BLaER1 treated with 17β-estradiol and CSF1 and Interleukin-3, amounts not matched to agents 10 nM and 100 nM (cell line): Measurements from ENCODE around the gene LYRM4.

Experiments used
- H3K27ac ChIP-seq, 11 experiments: shearing (Covaris generic); formaldehyde crosslinking; 2 replicates each; pipeline ENCODE4 v1.8.1; 2022
- H3K27me3 ChIP-seq, 11 experiments: shearing (Covaris generic); formaldehyde crosslinking; 2 replicates each; pipeline ENCODE4 v1.8.1; 2022
- H3K36me3 ChIP-seq, 11 experiments: shearing (Covaris generic); formaldehyde crosslinking; 2 replicates each; pipeline ENCODE4 v1.8.1; 2022
- H3K4me1 ChIP-seq, 10 experiments: shearing (Covaris generic); formaldehyde crosslinking; 2 replicates each; pipeline ENCODE4 v1.8.1; 2022
- H3K4me2 ChIP-seq, 11 experiments: shearing (Covaris generic); formaldehyde crosslinking; 2 replicates each; pipeline ENCODE4 v1.8.1; 2022
- H3K4me3 ChIP-seq, 10 experiments: shearing (Covaris generic); formaldehyde crosslinking; 2 replicates each; pipeline ENCODE4 v1.8.1; 2022
- H3K9ac ChIP-seq, 11 experiments: shearing (Covaris generic); formaldehyde crosslinking; 2 replicates each; pipeline ENCODE4 v1.8.1; 2022
- H3K9me3 ChIP-seq, 11 experiments: shearing (Covaris generic); formaldehyde crosslinking; replicated peaks in 1 of 11; 2 replicates each; pipeline ENCODE4 v1.8.1; 2022
- H4K20me1 ChIP-seq, 11 experiments: shearing (Covaris generic); formaldehyde crosslinking; 2 replicates each; pipeline ENCODE4 v1.8.1; 2022
- Cebpa-rat ChIP-seq, 11 experiments: shearing (Covaris generic); IDR thresholded peaks; 2 replicates each; pipeline ENCODE4 v1.8.1; 2022

LYRM4 gene

DNA sequence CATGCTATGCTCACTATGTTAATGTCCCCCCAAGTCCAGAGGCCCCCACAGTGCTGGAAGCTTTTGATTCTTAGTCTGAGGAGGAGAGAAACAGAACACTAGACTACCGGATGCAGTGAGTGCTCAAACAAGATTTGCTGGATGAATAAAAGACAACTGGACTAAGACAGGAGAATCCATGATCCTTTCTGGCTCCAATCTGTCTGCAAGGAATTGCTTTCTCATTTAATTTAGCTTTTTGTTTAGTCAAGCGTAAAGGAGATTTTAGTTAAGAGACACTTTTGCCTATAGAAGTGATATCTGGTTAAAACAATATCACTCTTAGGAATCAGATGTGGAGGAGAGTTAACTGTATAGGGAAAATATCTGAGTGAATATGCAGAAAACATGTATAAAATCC, 13.5 kb downstream of the LYRM4 start:
- H3K27ac ChIP-seq: no peak overlapping the region
- no peak overlapping the region for H3K4me2 ChIP-seq
- H3K4me3 ChIP-seq: no peak overlapping the region
- no peak for TF ChIP-seq Cebpa-rat (IDR thresholded peaks at IDR 0.05)
- H3K9ac ChIP-seq: no peak overlapping the region
- peaks cover 0 to 13% (median 0%) of the 10 kb centered on the region in 10 experiments; a peak in 5 of 20 replicates for H3K4me1 ChIP-seq
- H4K20me1 ChIP-seq: peaks cover 0 to 90% (median 51%) of the 10 kb centered on the region in 11 experiments; a peak in 14 of 22 replicates
- H3K36me3 ChIP-seq: peaks cover 2 to 48% (median 32%) of the 10 kb centered on the region in 11 experiments; a peak in 19 of 22 replicates
- no peaks in the 10 kb centered on the region for H3K9me3 ChIP-seq
- H3K27me3 ChIP-seq: no peaks in the 10 kb centered on the region

DNA sequence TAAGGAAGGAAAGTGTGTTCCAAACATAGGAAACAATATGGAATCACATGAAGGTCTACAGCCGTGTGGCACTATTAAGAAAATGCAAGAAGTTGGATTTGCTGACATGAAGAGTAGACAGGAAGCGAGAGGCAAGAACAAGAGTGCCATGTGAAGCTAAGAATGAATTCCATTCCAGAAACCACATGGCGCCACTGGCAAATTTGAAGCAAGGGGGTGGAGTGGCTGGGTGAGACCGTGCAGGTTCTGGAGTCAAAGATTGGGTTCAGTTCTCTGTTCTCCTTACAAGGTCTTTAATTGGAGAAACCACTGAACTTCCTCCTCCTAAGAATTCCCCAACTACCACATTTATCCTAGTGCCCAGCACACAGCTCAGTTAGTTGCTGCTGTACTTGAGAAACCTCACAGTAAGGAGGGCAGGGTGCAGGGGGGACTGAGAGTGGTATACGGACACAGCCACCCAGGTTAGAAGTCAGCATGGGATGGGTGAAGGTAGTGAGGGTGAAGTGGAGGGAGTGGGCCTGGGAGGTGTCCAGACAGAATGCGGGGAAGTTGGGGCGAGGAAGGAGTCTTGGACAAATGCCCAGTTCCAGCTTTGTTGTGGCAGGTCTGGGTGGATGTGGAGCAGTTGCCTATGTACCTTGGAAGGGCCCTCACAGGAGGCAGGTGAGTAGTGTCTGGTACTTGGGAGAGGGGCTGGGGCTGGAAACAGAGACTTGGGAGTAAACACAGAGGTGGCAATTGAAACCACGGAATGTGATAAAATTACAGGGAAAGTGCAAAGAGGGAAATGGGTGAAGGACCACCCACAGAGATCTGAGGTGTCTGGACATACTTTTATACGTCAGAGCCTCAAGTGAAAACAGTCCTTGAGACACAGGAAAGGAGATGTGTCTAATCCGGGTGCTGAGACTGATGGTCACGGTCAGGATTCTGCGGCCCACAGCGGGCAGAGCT, 14.3 kb downstream of the LYRM4 start:
- no peak for TF ChIP-seq Cebpa-rat (IDR thresholded peaks at IDR 0.05)
- Histone ChIP-seq H3K4me1 (peaks cover 0 to 13% (median 0%) of the 10 kb centered on the region in 10 experiments; a peak in 5 of 20 replicates), H3K27ac (no peak overlapping the region)

DNA sequence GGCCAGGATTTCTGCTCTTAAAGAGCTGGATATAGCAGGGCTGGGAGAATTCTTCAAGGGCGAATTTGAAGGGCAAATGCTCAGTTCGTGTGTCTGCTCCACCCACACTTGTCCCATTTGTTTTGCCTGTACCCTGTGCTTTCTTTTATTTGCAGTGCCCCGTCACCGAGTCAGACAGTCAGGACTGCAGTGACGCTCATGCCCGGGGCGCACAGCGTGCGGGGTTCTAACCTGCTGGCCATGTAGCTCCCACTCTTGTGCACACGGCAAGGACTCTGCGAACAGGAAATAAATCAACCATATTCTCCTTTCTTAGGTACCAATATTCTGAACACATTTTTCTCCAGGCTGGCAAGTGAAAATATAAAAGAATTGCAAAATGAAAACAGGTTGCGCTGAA, 17.7 kb downstream of the LYRM4 start:
- Histone ChIP-seq H3K27me3 (no peaks in the 10 kb centered on the region), H4K20me1 (peaks cover 0 to 86% (median 40%) of the 10 kb centered on the region in 11 experiments; a peak in 16 of 22 replicates), H3K27ac (no peak overlapping the region), H3K4me1 (peaks cover 0 to 13% (median 0%) of the 10 kb centered on the region in 10 experiments; a peak in 5 of 20 replicates), H3K4me3 (no peak overlapping the region), H3K36me3 (peaks cover 8 to 64% (median 38%) of the 10 kb centered on the region in 11 experiments; a peak in 21 of 22 replicates), H3K4me2 (no peak overlapping the region), H3K9ac (no peak overlapping the region), H3K9me3 (no peaks in the 10 kb centered on the region)
- TF ChIP-seq Cebpa-rat (IDR thresholded peaks at IDR 0.05): no peak

More for the DNA sequence above, 14.3 kb downstream of the LYRM4 start:
- Histone ChIP-seq H3K27me3 (no peaks in the 10 kb centered on the region), H3K9me3 (no peaks in the 10 kb centered on the region), H4K20me1 (peaks cover 0 to 86% (median 43%) of the 10 kb centered on the region in 11 experiments; a peak in 14 of 22 replicates), H3K36me3 (peaks cover 0 to 43% (median 24%) of the 10 kb centered on the region in 11 experiments; a peak in 19 of 22 replicates), H3K9ac (no peak overlapping the region), H3K4me3 (no peak overlapping the region), H3K4me2 (peak overlapping the region in 2 of 11 experiments; percentile 23 to 42; a peak in 3 of 22 replicates)

DNA sequence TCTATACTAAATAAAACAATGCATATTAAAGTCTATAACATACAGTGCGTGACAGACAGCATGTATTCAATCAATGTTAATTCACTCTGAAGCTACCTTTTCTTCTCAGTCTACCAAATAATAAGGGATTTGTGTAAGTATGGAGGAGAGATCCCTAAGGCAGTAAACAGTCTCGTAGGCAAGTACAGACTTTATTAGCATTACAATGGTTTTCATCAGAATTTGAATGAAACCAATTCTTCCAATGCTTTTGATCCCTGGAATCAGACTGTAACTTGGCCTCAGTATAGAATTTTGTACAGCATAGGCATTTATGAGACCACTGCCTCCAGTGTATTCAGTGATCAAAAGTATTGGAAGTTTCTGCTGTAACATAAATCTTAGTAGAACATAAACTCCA, 19.5 kb downstream of the LYRM4 start:
- no peak for TF ChIP-seq Cebpa-rat (IDR thresholded peaks at IDR 0.05)
- Histone ChIP-seq H3K36me3 (peaks cover 8 to 60% (median 35%) of the 10 kb centered on the region in 11 experiments; a peak in 21 of 22 replicates), H3K9ac (no peak overlapping the region), H3K27me3 (no peaks in the 10 kb centered on the region), H4K20me1 (peaks cover 0 to 86% (median 29%) of the 10 kb centered on the region in 11 experiments; a peak in 16 of 22 replicates), H3K27ac (no peak overlapping the region), H3K4me3 (no peak overlapping the region), H3K4me1 (peaks cover 0 to 8% (median 0%) of the 10 kb centered on the region in 10 experiments; a peak in 4 of 20 replicates), H3K4me2 (no peak overlapping the region), H3K9me3 (no peaks in the 10 kb centered on the region)

DNA sequence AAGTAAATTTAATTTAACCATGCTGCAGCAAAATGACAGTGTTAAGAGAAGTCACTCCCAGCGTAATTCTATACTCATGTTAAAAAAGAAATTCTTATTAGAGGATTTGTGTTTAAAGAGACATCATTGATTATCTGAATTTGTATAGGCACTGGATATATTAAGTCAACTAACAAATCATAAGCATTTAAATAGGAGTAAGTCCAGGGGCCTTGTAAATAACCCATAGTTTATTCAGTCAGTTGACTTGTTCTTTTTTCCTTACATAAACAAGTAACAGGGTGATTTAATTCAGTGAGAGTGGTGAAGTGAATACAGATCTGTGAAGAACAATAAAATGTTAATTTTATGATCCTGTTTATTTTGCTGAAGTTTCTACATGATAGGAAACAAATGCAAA, 22.4 kb downstream of the LYRM4 start:
- Histone ChIP-seq H3K36me3 (peaks cover 8 to 70% (median 39%) of the 10 kb centered on the region in 11 experiments; a peak in 21 of 22 replicates), H4K20me1 (peaks cover 0 to 80% (median 18%) of the 10 kb centered on the region in 11 experiments; a peak in 12 of 22 replicates), H3K4me3 (no peak overlapping the region), H3K27me3 (no peaks in the 10 kb centered on the region), H3K9ac (no peak overlapping the region), H3K27ac (no peak overlapping the region), H3K9me3 (no peaks in the 10 kb centered on the region), H3K4me1 (peaks cover 0 to 16% (median 0%) of the 10 kb centered on the region in 10 experiments; a peak in 3 of 20 replicates), H3K4me2 (no peak overlapping the region)
- TF ChIP-seq Cebpa-rat (IDR thresholded peaks at IDR 0.05): no peak

DNA sequence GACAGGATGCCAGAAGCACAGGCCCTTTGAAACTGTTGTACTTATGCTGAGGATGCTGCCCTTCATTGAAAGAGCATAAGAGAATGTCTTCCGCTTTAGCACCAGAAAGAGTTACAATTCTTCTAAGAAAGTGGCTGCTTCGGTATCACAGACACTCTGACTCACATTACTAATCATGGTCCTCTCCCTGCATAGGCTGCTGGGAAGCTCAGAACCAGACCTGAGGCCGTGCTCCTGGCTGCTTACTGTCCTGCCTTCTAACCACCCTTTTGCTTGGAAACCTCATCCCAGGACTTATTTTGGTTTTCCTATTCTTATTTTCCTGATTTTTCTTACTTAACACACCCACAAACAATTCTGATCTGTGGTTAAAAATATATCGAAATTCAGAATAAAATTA, 22.9 kb downstream of the LYRM4 start:
- H3K4me2 ChIP-seq: no peak overlapping the region
- H3K27ac ChIP-seq: no peak overlapping the region
- H3K36me3 ChIP-seq: peaks cover 8 to 75% (median 41%) of the 10 kb centered on the region in 11 experiments; a peak in 21 of 22 replicates
- no peaks in the 10 kb centered on the region for H3K9me3 ChIP-seq
- no peak for TF ChIP-seq Cebpa-rat (IDR thresholded peaks at IDR 0.05)
- H4K20me1 ChIP-seq: peaks cover 0 to 81% (median 18%) of the 10 kb centered on the region in 11 experiments; a peak in 12 of 22 replicates
- H3K9ac ChIP-seq: no peak overlapping the region
- peaks cover 0 to 16% (median 0%) of the 10 kb centered on the region in 10 experiments; a peak in 3 of 20 replicates for H3K4me1 ChIP-seq
- no peak overlapping the region for H3K4me3 ChIP-seq
- no peaks in the 10 kb centered on the region for H3K27me3 ChIP-seq

DNA sequence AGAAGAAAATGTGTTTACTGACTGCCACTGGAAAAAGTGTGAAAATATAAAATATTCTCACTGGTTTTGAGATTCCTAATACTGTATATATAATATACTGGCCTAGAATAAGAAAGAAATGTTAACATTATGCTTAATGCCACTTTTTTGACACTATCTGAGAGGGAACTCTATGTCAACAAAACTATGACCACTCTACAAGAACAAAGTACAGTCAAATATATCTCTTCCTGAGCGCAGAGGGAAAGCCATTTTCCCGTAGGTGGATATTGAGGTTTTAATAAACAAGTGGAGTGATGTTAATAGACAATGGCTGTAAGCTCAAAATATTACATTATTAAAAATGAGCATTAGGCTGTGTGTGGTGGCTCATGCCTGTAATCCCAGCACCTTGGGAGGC, 24.9 kb downstream of the LYRM4 start:
- Histone ChIP-seq H3K9ac (no peak overlapping the region), H3K4me1 (peaks cover 0 to 20% (median 0%) of the 10 kb centered on the region in 10 experiments; a peak in 6 of 20 replicates), H3K9me3 (no peaks in the 10 kb centered on the region), H3K36me3 (peaks cover 8 to 81% (median 33%) of the 10 kb centered on the region in 11 experiments; a peak in 21 of 22 replicates), H3K4me2 (no peak overlapping the region), H4K20me1 (peaks cover 0 to 92% (median 14%) of the 10 kb centered on the region in 11 experiments; a peak in 13 of 22 replicates), H3K27ac (no peak overlapping the region), H3K27me3 (no peaks in the 10 kb centered on the region), H3K4me3 (no peak overlapping the region)
- no peak for TF ChIP-seq Cebpa-rat (IDR thresholded peaks at IDR 0.05)

DNA sequence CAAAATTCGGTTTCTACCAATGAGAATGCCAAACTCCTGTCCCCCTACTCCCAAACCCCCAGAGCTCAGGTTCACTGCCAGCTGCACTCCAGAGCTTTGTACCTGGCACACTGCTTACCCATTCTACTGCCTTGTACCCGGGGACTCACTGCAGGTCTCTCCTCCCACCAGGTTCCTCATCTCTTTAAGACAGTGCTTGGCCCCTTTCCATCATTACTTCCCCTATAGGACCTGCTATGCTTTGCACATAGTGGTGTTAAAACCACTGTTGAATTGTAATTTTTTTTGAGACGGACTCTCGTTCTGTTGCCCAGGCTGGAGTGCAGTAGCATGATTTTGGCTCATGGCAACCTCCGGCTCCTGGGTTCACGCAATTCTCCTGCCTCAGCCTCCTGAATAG, 25.9 kb downstream of the LYRM4 start:
- Histone ChIP-seq H3K4me2 (peak overlapping the region in 2 of 11 experiments; percentile 42 to 71; a peak in 3 of 22 replicates), H3K9me3 (no peaks in the 10 kb centered on the region), H3K27ac (no peak overlapping the region), H4K20me1 (peaks cover 0 to 92% (median 12%) of the 10 kb centered on the region in 11 experiments; a peak in 13 of 22 replicates), H3K9ac (no peak overlapping the region), H3K27me3 (no peaks in the 10 kb centered on the region), H3K4me3 (no peak overlapping the region), H3K4me1 (peaks cover 0 to 25% (median 0%) of the 10 kb centered on the region in 10 experiments; a peak in 6 of 20 replicates), H3K36me3 (peaks cover 8 to 72% (median 27%) of the 10 kb centered on the region in 11 experiments; a peak in 21 of 22 replicates)
- TF ChIP-seq Cebpa-rat (IDR thresholded peaks at IDR 0.05): no peak

DNA sequence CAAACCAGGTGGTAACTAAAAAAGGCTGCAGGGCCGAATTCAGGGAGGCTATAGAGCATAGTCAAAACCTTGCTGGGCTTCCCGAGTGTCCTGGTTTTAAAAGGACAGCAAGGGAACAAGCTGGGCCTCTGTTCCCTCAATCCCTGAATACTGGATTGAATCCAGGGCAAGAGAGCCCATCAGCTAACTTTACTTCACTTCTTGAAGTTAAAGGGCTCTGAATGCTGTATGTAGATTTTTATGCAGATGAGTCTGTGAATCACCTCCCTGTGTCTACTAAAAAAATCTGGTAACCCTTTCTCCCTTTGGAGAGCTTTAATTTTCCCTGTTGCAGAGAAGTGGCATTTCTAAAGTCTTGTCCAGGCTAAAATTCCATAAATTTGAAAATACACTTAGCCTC, 29.5 kb downstream of the LYRM4 start:
- Histone ChIP-seq H3K9ac (no peak overlapping the region), H3K4me2 (peak overlapping the region in 1 of 11 experiments; percentile 42; a peak in 1 of 22 replicates)

More for the DNA sequence above, 29.5 kb downstream of the LYRM4 start:
- peaks cover 0 to 25% (median 0%) of the 10 kb centered on the region in 10 experiments; a peak in 6 of 20 replicates for H3K4me1 ChIP-seq
- H4K20me1 ChIP-seq: peaks cover 0 to 72% (median 4%) of the 10 kb centered on the region in 11 experiments; a peak in 12 of 22 replicates
- peaks cover 0 to 52% (median 25%) of the 10 kb centered on the region in 11 experiments; a peak in 18 of 22 replicates for H3K36me3 ChIP-seq
- H3K4me3 ChIP-seq: no peak overlapping the region
- H3K27ac ChIP-seq: no peak overlapping the region
- TF ChIP-seq Cebpa-rat (IDR thresholded peaks at IDR 0.05): no peak
- H3K9me3 ChIP-seq: no peaks in the 10 kb centered on the region
- H3K27me3 ChIP-seq: no peaks in the 10 kb centered on the region
